IMR-90 (cell line): ENCODE data around the gene TSPAN4. TPM values are rescaled to one million over a fixed set of nuclear protein-coding genes. Genes with fewer than 3 reads are reported as not detected.

Source experiments
- ATAC-seq: fragments of 200-7000 bp; cut with Tn5 transposase; 2 replicates; pipeline ENCODE4 v1.9.1; 2020; ENCODE audit warnings: low read depth, mild to moderate bottlenecking, moderate library complexity
- BruUV-seq: library from RNA; stranded (reverse); fragments of 400-500 nt; replicated peaks from 2 replicates; lab custom pipeline; 2021; lab: Mats Ljungman, UMichigan
- CTCF ChIA-PET: fragments of 300-600 bp; formaldehyde crosslinking; extraction: SDS; loops from one replicate; lab custom pipeline; 2021; ENCODE audit warnings: antibody characterized with exemption; lab: Yijun Ruan, JAX
- POLR2A ChIA-PET: fragments of 300-600 bp; sonication (Branson Sonifier 250); formaldehyde crosslinking; loops from one replicate; lab custom pipeline; 2022; ENCODE audit warnings: antibody characterized with exemption; ENCODE audit not compliant: unreplicated experiment; lab: Charles Lee
- DNase-seq: peaks from one replicate; pipeline ENCODE4 v3.0.0; 2013
- H2AFZ ChIP-seq: replicated peaks from 2 replicates; pipeline ENCODE3; 2013; ENCODE audit warnings: low read length, mild to moderate bottlenecking; ENCODE audit not compliant: poor library complexity
- H2AK5ac ChIP-seq: 2 replicates; pipeline ENCODE4 v1.6.1; 2013; ENCODE audit warnings: low read depth, low read length, inconsistent platforms
- H2AK9ac ChIP-seq: replicated peaks from 2 replicates; pipeline ENCODE3; 2013; ENCODE audit warnings: mild to moderate bottlenecking, low read depth, low read length, moderate library complexity; ENCODE audit not compliant: poor library complexity
- H2BK120ac ChIP-seq: 2 replicates; pipeline ENCODE4 v1.6.1; 2013; ENCODE audit warnings: low read depth, low read length, inconsistent platforms
- H2BK15ac ChIP-seq: 3 replicates; pipeline ENCODE4 v1.6.1; 2013; ENCODE audit warnings: low read depth, low read length, inconsistent platforms
- H2BK20ac ChIP-seq: 2 replicates; pipeline ENCODE4 v1.6.1; 2013; ENCODE audit warnings: low read depth, mild to moderate bottlenecking, inconsistent platforms, low read length, moderate library complexity
- H2BK5ac ChIP-seq: 2 replicates; pipeline ENCODE4 v1.6.1; 2013; ENCODE audit warnings: mild to moderate bottlenecking, low read depth, low read length, inconsistent platforms; ENCODE audit not compliant: poor library complexity, severe bottlenecking
- H3K14ac ChIP-seq: replicated peaks from 2 replicates; pipeline ENCODE4 v1.6.1; 2013; ENCODE audit warnings: low read depth, low read length, inconsistent platforms
- H3K18ac ChIP-seq: 2 replicates; pipeline ENCODE4 v1.6.1; 2013; ENCODE audit warnings: low read depth, low read length, control low read depth
- H3K23ac ChIP-seq: 2 replicates; pipeline ENCODE4 v1.6.1; 2013; ENCODE audit warnings: low read depth, low read length, inconsistent platforms
- H3K27ac ChIP-seq: 2 replicates; pipeline ENCODE4 v1.5.1; 2013; ENCODE audit warnings: mild to moderate bottlenecking, control low read depth, low read length; ENCODE audit not compliant: insufficient read depth
- H3K27me3 ChIP-seq: 2 replicates; pipeline ENCODE4 v1.6.1; 2013; ENCODE audit warnings: low read length; ENCODE audit not compliant: control insufficient read depth, insufficient read depth
- H3K36me3 ChIP-seq: 2 replicates; pipeline ENCODE4 v1.6.1; 2013; ENCODE audit warnings: low read length, mixed read lengths; ENCODE audit not compliant: control insufficient read depth, insufficient read depth
- H3K4ac ChIP-seq: 2 replicates; pipeline ENCODE4 v1.6.1; 2013; ENCODE audit warnings: low read depth, low read length, inconsistent platforms
- H3K4me1 ChIP-seq: 2 replicates; pipeline ENCODE4 v1.6.1; 2013; ENCODE audit warnings: low read length, mixed read lengths; ENCODE audit not compliant: control insufficient read depth, insufficient read depth
- H3K4me2 ChIP-seq: 2 replicates; pipeline ENCODE4 v1.6.1; 2013; ENCODE audit warnings: low read depth, mild to moderate bottlenecking, control low read depth, low read length, moderate library complexity
- H3K4me3 ChIP-seq: 2 replicates; pipeline ENCODE4 v1.5.1; 2013; ENCODE audit warnings: low read depth, mild to moderate bottlenecking, control low read depth, low read length, moderate library complexity; ENCODE audit not compliant: insufficient read depth
- H3K56ac ChIP-seq: 2 replicates; pipeline ENCODE4 v1.6.1; 2013; ENCODE audit warnings: low read length, inconsistent platforms; ENCODE audit not compliant: insufficient read depth; ENCODE audit errors: extremely low read depth
- H3K79me1 ChIP-seq, 2 experiments: 2 replicates each; pipeline ENCODE4 v1.6.1; 2013; ENCODE audit warnings: low read length in 2 of 2, inconsistent platforms in 1 of 2, low read depth in 1 of 2
- H3K9ac ChIP-seq: 2 replicates; pipeline ENCODE4 v1.6.1; 2013; ENCODE audit warnings: low read depth, low read length, control low read depth
- H3K9me1 ChIP-seq: 2 replicates; pipeline ENCODE4 v1.6.1; 2013; ENCODE audit warnings: low read length, inconsistent platforms; ENCODE audit not compliant: insufficient read depth
- H3K9me3 ChIP-seq: 2 replicates; pipeline ENCODE4 v1.6.1; 2013; ENCODE audit warnings: low read length; ENCODE audit not compliant: control insufficient read depth, insufficient read depth
- H4K20me1 ChIP-seq: 2 replicates; pipeline ENCODE4 v1.6.1; 2013; ENCODE audit warnings: low read length, inconsistent platforms; ENCODE audit not compliant: insufficient read depth
- H4K5ac ChIP-seq: 2 replicates; pipeline ENCODE4 v1.6.1; 2013; ENCODE audit warnings: mild to moderate bottlenecking, low read depth, low read length, control low read depth
- H4K8ac ChIP-seq, 2 experiments: 2 replicates each; pipeline ENCODE4 v1.6.1; 2013; ENCODE audit warnings: low read depth in 2 of 2, low read length in 2 of 2, control low read depth in 1 of 2, inconsistent platforms in 1 of 2
- H4K91ac ChIP-seq: 2 replicates; pipeline ENCODE4 v1.6.1; 2013; ENCODE audit warnings: low read depth, low read length, inconsistent platforms; ENCODE audit not compliant: insufficient read depth
- CEBPB ChIP-seq: IDR thresholded peaks from 2 replicates; pipeline ENCODE4 v1.6.1; 2012; ENCODE audit warnings: low read depth, low read length, improper control_type of control experiment
- FOS ChIP-seq: fragments of 150-350 bp; IDR thresholded peaks from 2 replicates; pipeline ENCODE4 v1.6.1; 2016; ENCODE audit warnings: low read depth, low read length
- MAFK ChIP-seq: IDR thresholded peaks from 2 replicates; pipeline ENCODE4 v1.6.1; 2012; ENCODE audit warnings: low read depth, low read length, improper control_type of control experiment
- MAZ ChIP-seq: IDR thresholded peaks from 2 replicates; pipeline ENCODE4 v1.6.1; 2012; ENCODE audit warnings: low read depth, mild to moderate bottlenecking, low read length, improper control_type of control experiment, moderate library complexity, borderline replicate concordance
- MXI1 ChIP-seq: IDR thresholded peaks from 2 replicates; pipeline ENCODE4 v1.6.1; 2012; ENCODE audit warnings: low read depth, mild to moderate bottlenecking, low read length, moderate library complexity, borderline replicate concordance
- POLR2A ChIP-seq: IDR thresholded peaks from 2 replicates; pipeline ENCODE4 v1.6.1; 2012; ENCODE audit warnings: mild to moderate bottlenecking, low read depth, low read length
- RCOR1 ChIP-seq: IDR thresholded peaks from 2 replicates; pipeline ENCODE4 v1.6.1; 2012; ENCODE audit warnings: mild to moderate bottlenecking, low read length, improper control_type of control experiment; ENCODE audit not compliant: insufficient replicate concordance
- RFX5 ChIP-seq: IDR thresholded peaks from 2 replicates; pipeline ENCODE4 v1.8.0; 2012; ENCODE audit warnings: low read depth, mild to moderate bottlenecking, low read length, moderate library complexity
- WGBS, 2 experiments: methylation state at CpG; one replicate each; pipeline versions ENCODE4 v1.1.5 to v1.1.7; 2013; ENCODE audit warnings: missing lambda C conversion rate in 2 of 2; ENCODE audit not compliant: insufficient read length in 1 of 2; ENCODE audit errors: extremely low coverage in 2 of 2; 5-methylcytosine and 5-hydroxymethylcytosine counted together
- dilution Hi-C: fragments of 300-500 bp; cut with HindIII; formaldehyde crosslinking; loops from one replicate; pipeline ENCODE4 v1.14.3; 2018; ENCODE audit warnings: low sequenced_read_pairs; ENCODE audit not compliant: unreplicated experiment
- in situ Hi-C: fragments of 300-500 bp; cut with MboI; formaldehyde crosslinking; loops from 3 replicates; pipeline ENCODE4 v1.14.3; 2019; ENCODE audit warnings: low sequenced_read_pairs, inconsistent platforms, mixed read lengths
- intact Hi-C: fragments of 100-400 bp; cut with micrococcal nuclease; formaldehyde crosslinking; loops from 2 replicates; pipeline ENCODE4 v1.10.0; 2022
- polyA plus RNA-seq, 3 experiments: library from polyadenylated mRNA; depleted of rRNA; stranded (reverse); fragments of >200 nt; gene quantifications; 2 replicates each; pipeline ENCODE4 v1.2.3, GENCODE V29; 2012; ENCODE audit warnings: low replicate concordance in 1 of 3
- total RNA-seq: library from RNA; depleted of rRNA; stranded (reverse); fragments of >200 nt; gene quantifications from 2 replicates; pipeline ENCODE4 v1.2.3, GENCODE V29; 2012

TSPAN4 gene
- total and polyA plus RNA-seq, 2 of the 4 experiments (the other 2 are of a cell fraction) = 161 to 293 TPM

DNA sequence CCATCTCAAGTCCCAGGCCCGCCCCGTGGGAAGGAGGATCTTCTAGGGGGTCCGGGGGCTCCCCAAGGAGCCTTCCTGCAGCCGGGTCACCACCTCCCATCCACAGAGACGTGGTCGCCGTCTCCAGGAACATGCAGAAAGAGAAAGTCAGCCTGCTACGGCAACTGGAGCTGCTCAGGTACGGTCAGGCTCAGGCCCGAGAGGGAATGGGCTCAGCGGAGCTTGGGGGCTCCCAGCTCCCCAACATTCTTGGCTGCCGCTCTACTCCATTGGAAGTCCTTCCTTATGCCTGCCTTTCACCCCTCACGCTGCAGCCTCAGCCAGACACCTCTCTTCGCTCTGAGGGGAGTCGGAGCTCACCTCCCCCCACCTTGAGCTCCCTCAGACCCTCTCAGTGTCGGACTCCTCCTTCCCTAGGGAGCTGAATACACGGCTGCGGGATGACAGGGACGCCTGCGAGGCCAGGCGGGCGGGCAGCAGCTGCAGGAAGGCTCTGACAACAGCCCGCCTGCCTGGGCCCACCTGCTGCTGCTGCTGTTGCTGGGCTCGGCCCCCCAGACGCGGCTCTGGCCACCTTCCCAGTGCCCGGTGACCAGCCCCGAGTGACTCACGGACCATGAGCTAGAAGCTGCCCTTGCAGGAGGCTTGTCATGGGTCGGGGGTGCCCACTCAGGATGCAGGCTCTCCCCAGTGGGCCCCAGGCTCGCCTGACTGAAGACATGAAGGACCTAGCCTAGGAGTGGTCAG lies 11.4 kb upstream of the TSPAN4 start:
- no peak overlapping the region for H3K14ac ChIP-seq
- intact Hi-C loops (no loop called here), dilution Hi-C loops (no loop called here), in situ Hi-C loops (no loop called here)
- peaks cover 42% of the 10 kb centered on the region for H4K20me1 ChIP-seq
- no peak overlapping the region for H3K23ac ChIP-seq
- DNase-seq (peak; percentile 80), ATAC-seq (no peak)
- no peak overlapping the region for H4K91ac ChIP-seq
- no peaks in the 10 kb centered on the region for H3K9me3 ChIP-seq
- TF ChIP-seq MAFK (no peak), MXI1 (0 out of 2 replicates have a peak, but pooled peaks have one; percentile 36), RCOR1 (peak; percentile 62), MAZ (peak; percentile 59; the same call in 1 of the 2 replicates), FOS (peak; percentile 68), CEBPB (no peak), RFX5 (no peak), POLR2A (0 out of 2 replicates have a peak, but pooled peaks have one; percentile 26)
- H4K8ac ChIP-seq = peak overlapping the region; percentile 59 to 93; a peak in 1 of 4 replicates
- H3K9me1 ChIP-seq = peaks cover 15% of the 10 kb centered on the region; the same call in 1 of the 2 replicates
- H2BK5ac ChIP-seq = peak overlapping the region; percentile 80
- peak overlapping the region; percentile 99 for H2AK5ac ChIP-seq
- peak overlapping the region; percentile 22; the same call in 1 of the 2 replicates for H3K27ac ChIP-seq
- ChIA-PET CTCF (no interaction called here), POLR2A (interaction anchor here (1.4 kb wide), 1 partner anchor 12 kb away, joined by 8 read pairs; the partner anchor contains the start of gene PNPLA2)
- H3K79me1 ChIP-seq = peaks cover 5 to 35% of the 10 kb centered on the region in 2 experiments
- peaks cover 37% of the 10 kb centered on the region for H3K4me1 ChIP-seq
- H2AFZ ChIP-seq = peak overlapping the region; percentile 89
- H2AK9ac ChIP-seq = peak overlapping the region; percentile 100
- H2BK15ac ChIP-seq = no peak overlapping the region
- no peak overlapping the region for H3K4me3 ChIP-seq
- peak overlapping the region; percentile 97; the same call in 1 of the 2 replicates for H3K4ac ChIP-seq
- no peak overlapping the region for H3K56ac ChIP-seq
- BruUV-seq = no TSS peak
- peaks cover 6% of the 10 kb centered on the region; the same call in 1 of the 2 replicates for H3K27me3 ChIP-seq
- 29% methylated on average over 20 of the region's 31 CpGs; no CpG with 5 or more reads in 1 of the 2 experiments for WGBS, 2 experiments
- no peak overlapping the region for H2BK20ac ChIP-seq
- H3K4me2 ChIP-seq = peak overlapping the region; percentile 90
- H3K9ac ChIP-seq = no peak overlapping the region
- H2BK120ac ChIP-seq = no peak overlapping the region
- H3K18ac ChIP-seq = no peak overlapping the region
- peaks cover 2% of the 10 kb centered on the region; the same call in 1 of the 2 replicates for H3K36me3 ChIP-seq
- H4K5ac ChIP-seq = peak overlapping the region; percentile 14; the same call in 1 of the 2 replicates
